Measurements from ENCODE around the gene ADARB2.
"Not testable (repeated sequence)": the region's sequence is repeated elsewhere in the genome, so short reads cannot be mapped to it uniquely, and the experiment has no call there.

ADARB2 gene

DNA sequence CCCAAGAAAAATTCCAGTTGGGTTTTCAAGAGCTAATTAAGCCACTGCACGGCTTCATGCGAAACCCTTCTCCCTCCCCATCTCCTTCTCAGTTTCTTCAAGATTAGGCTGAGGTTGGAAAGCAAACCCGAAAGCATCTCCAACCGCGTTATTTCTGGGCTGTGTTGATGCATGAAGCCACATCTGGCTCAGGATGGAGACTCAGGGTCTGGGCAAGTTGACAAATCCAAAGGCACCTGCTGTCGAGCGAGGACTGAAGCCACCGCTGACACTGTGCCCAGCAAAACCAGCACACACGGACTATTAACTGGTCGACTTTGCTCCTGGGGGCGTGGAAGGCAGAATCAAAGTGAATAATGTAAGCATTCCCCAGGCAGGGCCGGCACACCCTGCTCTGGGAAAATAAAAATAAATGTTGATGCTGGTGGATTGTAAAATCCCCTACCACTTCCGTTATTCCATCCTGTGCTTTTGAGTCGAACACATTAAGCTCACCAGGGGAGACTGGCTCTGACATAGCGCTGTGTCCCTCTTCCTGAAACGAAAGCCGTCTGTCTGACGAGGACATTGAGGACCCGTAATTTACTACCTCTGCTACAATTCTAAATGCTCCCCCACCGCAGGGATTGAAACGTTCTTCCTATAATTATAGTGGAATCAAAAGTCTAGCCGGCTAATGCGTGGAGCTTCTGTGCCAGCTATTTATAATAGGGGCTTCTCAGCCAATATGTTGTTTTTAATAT lies 269.8 kb downstream of the ADARB2 start:
- no peak for DNase-seq (ENCODE audit: low read depth in 3 of 3)

DNA sequence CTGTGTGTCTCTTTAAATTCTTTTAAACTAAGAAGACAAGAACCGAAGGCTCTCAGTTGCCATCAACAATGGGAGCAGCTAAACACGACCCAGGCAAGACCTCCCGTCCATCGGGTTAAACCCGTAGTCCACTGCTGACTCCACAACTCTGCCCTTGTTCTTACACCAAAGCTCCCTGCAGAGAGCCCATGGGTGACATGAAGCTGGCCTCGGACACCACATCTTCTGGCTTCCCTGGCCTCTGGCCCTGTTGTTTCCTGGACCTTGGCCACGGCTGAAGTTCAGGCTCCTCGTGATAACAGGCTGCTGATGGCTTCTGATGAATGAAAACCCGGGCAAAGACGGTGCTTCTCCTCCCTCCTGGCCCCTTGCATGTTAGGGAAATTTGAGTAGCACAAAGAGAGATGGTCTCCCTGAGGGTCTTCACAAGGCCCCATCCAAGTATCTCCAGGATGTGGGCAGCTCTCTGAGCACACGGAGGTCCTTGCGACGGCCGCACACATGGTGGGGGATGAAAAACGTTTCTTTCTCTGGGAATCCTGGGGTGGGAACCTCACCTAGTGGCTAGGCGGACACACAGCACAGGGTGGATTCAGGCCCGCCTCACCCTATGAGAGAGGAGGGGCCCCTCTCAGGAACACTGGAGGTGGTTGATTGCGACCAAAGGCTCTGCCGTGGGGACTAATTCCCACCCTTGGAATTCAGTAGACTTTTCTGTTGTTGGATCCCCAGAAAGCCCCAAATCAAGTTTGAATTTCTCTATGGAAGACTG lies 271.1 kb downstream of the ADARB2 start:
- DNase-seq (ENCODE audit: low read depth in 3 of 3): no peak

DNA sequence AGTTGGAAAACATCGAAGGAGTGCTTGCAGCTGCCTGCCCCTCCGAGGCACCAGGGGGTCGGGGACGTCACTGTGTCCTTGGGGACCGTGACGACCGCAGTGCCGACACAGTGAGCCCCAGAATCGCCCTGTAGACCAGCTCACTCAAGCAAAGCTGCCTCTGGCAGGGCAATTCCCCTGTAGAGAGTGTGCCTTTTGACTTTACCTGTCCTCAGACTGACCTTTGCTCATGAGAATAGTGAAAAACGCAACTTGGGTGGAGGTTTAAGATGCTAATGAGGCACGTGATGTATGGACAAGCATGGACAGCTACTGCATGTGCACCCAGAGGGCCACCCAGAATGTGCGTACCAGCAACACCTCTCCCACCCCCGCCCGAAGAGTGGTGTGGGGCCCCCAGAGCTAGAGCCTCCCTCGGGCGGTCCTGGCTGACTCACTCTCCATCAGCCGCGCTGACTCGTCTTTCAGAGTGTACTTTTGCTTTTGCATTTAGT lies 271.9 kb downstream of the ADARB2 start:
- no peak for DNase-seq (ENCODE audit: low read depth in 3 of 3)

DNA sequence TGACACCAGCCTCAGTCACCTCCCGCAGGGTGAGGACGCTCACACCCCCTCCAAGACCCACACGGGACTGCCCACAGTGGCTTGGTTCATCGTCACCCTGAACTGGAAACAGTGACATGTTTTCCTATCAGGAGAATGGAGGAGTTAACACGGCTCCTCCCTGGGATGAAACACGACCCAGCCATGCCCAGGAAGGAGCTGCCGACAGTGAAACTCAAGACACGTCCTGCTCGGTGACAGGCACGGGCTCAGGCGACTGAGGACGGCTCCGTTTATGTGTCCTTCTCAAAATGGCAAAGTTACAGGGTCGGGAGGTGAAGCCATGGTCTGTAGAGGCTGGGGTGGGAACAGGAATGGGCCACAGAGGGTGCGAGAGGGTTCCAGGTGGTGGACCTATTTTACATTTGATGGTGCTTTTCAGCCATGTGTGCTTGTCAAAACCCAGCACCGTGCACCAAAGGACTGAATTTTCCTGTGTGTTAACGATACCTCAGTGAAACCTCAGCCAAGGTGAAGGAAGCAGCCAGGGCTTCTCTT lies 272.4 kb downstream of the ADARB2 start:
- DNase-seq (ENCODE audit: low read depth in 3 of 3): no peak

DNA sequence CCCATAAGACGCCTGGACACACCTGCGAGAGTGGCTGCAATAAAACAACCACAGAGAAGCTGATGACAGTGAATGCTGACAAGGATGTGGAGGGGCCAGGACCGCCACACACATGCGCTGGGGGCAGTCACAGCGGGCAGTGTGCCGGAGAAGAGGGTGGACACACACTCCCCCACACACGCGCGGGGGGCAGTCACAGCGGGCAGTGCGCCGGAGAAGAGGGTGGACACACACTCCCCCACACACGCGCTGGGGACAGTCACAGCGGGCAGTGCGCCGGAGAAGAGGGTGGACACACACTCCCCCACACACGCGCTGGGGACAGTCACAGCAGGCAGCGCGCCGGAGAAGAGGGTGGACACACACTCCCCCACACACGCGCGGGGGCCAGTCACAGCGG lies 273.4 kb downstream of the ADARB2 start:
- not testable (repeated sequence) for DNase-seq (ENCODE audit: low read depth in 3 of 3)

DNA sequence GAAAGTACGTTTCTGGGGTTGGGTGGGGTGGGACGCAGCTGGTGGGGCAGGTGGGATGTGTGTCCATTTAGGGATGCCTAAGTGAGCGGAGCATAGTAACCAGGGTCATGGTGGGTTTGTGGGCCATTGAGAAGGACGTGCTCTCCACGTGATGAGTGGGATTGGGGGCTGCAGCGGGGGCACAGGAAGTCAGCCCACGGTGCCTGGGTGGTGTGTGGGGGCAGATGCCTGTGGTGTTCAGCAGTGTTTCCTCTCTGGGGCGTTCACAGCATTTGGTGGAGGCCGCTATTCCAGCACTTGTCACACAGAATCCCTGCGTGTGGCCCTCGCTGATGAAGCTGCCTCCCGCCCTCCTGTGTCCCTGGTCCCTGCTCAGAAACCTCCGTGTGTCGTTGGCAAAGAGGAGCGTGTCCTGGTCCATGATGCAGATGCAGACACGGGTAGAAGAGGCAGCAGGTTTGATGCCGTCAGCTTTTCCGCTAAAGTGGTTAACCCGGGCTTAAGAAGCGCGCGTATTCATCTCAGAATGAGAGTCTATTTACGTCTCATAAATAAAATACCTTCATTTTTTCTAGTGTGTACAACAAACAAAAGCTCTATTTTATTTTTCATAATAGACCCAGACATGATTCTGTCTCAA lies 274.2 kb downstream of the ADARB2 start:
- DNase-seq (ENCODE audit: low read depth in 3 of 3): no peak

DNA sequence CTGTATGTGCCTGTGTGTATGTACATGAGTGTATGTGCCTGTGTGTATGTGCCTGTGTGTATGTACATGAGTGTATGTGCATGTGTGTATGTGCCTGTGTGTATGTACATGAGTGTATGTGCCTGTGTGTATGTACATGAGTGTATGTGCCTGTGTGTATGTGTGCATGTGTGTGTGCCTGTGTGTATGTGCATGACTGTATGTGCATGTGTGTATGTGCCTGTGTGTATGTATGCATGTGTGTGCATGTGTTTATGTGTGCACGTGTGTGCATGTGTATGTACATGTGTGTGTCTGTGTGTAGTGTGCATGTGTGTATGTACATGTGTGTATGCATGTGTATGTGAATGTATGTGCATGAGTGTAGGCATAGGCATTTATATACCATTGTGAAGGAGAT lies 274.8 kb downstream of the ADARB2 start:
- DNase-seq (ENCODE audit: low read depth in 3 of 3): no peak

DNA sequence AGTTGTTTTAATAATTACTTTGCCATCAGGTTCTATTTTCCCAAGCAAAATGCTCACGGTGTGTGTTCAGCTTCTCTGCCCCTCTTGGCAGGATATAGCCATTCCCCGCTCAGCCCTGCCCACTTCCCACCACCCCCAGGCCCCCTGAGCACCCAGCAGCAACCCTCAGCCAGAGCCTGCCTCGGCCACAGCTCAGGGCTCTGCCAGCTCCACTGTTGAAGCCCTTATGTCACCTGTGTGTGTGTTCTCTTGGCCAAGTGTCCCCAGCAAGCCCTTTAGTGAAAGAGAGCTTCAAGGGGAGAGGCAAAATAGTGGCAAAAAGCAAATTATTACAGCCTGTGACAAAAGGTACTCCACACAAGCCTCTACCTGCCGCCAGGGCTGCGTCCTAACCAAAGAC lies 275.3 kb downstream of the ADARB2 start:
- DNase-seq (ENCODE audit: low read depth in 3 of 3): no peak

DNA sequence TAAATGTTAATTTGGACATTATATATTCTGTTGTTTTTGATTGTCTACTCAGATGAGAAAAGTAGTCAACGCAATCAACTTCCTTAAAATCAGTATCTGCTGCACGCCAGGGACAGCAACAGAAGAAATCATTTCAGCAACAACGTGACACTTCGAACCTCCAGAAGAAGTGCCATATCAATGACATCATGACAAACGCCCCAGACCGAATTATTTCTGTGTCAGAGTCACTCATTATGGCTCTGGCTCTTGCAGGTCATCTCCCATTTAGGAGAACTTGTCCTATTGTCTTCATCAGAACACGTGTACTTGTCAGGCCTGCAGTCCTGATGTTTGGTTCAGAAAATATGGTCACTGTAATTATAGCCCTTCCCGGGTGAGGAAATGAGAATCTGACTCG lies 276.3 kb downstream of the ADARB2 start:
- no peak for DNase-seq (ENCODE audit: low read depth in 3 of 3)

DNA sequence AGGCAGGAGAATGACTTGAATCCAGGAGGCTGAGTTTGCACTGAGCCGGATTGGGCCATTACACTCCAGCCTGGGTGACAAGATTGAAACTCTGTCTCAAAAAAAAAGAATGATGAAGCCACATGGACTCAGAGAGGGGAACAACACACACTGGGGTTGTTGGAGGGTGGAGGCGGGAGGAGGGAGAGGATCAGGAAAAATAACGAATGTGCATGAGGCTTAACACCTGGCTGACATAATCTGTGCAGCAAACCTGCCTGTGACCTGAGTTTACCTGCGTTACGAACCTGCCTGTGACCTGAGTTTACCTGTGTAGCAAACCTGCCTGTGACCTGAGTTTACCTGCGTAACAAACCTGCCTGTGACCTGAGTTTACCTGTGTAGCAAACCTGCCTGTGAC lies 277.7 kb downstream of the ADARB2 start:
- not testable (repeated sequence) for DNase-seq (ENCODE audit: low read depth in 3 of 3)

DNA sequence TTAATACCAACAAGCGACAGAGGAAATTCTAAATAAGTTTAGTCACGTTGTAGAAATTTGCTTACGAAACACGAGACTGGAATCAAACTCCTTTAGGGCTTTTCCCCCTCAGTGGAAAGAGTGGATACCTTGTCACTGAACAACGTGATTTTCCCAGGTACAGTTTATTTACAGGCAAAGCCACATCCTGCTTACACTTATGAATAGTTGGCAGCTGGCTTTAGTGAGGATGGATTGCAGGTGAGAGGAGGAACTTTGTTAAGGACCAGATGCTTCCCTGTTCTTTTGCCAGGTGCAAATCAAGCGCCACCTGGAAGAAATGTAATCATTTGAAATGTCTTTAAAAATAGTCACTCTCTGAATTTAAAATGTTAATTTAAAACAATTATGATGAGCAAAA lies 282.4 kb downstream of the ADARB2 start:
- no peak for DNase-seq (ENCODE audit: low read depth in 3 of 3)

DNA sequence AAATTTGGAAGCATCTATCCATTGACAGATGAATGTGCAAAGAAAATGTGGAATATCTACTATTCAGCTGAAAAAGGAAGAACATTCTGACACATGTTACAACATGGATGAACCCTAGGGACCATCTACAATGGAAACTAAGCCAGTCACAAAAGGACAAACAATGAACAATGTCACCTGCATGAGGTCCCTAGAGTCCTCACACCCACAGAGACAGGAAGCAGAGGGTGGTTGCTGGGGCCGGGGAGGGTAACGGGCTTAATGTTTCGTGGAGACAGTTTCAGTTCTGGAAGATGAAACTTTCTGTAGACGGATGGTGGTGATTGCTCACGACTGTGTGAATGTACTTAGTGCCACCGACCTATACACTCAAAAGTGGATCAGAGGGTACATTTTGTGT lies 282.9 kb downstream of the ADARB2 start:
- DNase-seq (ENCODE audit: low read depth in 3 of 3): no peak

DNA sequence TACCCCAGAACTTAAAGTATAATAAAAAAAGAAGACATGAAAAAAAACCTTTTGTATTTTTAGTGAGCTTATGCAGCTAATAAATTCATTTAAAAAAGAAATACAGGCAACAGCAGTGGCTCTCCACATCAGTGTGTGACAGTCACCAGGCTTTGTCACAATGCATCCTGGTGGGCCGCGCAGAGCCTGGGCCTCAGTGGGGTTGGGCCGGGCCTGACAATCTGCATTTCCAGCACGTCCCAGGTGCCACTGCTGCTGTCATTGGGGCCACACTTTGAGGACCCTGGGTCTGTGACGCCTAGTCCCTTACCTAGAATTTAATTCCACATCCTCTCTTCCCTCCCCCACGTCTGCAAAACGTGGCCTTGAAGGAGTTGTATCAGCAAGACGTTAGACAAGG lies 284.5 kb downstream of the ADARB2 start:
- DNase-seq (ENCODE audit: low read depth in 3 of 3): no peak

DNA sequence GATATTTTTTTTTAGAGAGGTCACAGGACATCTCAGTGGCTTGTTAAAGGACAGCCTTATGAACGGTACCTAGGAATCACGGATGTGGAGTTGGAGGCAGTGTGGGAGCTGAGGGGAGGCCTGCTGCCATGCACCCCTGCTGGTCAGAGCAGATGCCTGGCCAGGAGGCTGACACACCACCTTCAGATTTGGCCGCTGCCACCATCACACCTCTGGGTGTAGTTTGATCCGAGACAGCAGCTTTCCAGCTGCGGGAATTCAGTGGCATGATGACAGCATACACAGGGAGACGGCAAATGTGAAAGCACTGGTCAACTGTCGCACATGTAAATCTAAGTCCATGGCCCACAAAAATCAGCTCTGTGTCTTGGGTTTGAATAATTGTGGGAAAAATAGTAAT lies 285.4 kb downstream of the ADARB2 start:
- no peak for DNase-seq (ENCODE audit: low read depth in 3 of 3)

DNA sequence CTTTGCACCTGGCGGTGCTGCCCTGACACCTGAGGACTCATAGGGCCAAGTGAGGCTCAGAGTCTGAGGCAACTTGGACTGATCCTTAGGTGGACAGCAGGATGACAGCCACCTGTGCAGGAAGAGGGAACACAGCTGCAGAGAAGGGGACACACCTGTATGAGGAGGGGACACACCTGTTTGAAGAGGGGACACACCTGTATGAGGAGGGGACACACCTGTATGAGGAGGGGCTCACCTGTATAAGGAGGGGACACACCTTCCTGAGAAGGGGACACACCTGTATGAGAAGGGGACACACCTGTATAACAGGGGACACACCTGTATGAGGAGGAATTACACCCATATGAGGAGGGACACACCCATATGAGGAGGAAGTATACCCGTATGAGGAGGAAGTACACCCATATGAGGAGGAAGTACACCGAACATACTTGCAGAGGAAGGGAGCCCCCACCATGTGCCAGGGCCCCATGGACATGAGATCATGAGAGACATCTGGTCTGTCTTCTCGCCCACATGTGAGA lies 285.9 kb downstream of the ADARB2 start:
- DNase-seq (ENCODE audit: low read depth in 3 of 3): no peak

DNA sequence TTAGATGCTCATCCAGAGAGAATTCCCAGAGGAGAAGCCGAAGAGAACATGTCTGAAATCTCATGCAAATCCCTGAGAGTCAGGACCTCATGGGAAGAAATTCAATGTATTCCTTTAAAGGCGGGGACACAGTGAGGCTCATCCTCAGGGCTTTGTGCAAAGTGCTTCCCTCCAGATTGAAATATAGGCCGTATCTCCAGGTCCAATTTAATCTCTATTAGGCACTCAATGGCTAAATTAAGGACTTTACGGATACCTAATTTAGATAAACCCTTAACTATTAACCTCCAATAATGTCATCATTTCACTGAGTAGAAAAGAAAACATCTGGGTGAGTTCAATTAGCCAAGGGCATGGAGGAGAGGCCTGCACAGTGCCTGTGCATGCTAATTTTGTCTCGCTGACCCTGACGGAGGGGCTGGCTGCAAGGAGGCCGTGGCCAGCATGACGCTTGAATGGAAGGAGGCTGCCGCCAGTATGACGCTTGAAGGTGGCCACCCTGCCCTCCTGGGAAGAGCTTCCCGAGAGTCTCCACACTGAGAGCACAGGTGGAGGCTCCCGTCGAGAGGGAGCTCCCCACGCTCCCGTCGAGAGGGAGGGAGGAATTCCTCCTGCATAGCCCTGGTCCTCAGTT lies 287.6 kb downstream of the ADARB2 start:
- no peak for DNase-seq (ENCODE audit: low read depth in 3 of 3)

DNA sequence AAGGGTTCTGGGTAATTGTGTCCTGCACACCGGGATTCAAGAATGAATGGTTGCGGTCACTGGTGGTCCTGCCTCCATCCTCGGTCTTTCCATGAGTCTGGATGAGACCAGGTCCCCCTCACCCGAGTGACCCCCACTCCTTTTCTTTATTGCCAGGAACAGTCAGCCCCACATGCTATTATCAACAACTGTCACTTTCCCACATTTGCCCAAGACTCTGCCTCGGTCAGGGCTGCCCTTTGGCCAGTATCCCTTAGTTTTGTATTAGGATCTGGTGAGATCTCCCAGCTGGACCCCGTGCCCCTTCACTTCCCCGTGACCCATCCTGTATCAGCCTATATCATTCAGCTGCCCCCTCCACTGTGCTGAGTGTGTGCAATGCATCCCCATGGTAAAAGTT lies 288.3 kb downstream of the ADARB2 start:
- no peak for DNase-seq (ENCODE audit: low read depth in 3 of 3)

DNA sequence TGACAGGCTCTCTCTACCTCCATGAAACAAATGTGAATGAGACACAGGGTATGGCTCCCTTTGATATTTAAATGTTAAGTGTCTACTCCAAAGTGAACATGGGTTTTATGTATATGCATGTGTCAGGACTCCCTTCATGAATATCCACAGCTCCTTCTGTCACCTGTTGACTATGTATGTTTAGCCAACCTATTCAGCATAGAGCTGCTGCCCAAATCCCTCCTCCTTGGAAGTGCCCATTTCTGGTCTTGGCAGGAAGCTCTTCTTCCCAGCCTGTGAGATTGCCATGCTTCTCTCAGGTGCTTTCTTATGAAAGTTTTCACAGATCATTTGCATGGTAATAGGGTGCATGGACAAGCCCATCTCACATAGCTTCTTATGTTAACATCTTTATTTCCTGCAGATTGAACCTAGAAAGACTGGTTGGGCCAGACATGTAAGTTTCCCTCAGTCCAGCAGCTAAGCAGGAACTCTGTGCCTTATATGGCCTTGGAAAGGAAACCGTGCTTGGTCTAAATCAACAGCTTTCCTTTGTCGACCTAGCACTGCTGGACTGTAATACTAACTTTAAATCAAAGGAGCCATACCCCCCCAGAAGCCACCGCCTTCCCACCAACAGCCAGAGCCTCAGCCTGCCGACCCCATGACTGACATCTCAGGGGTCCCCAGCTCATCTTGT lies 288.9 kb downstream of the ADARB2 start:
- no peak for DNase-seq (ENCODE audit: low read depth in 3 of 3)

DNA sequence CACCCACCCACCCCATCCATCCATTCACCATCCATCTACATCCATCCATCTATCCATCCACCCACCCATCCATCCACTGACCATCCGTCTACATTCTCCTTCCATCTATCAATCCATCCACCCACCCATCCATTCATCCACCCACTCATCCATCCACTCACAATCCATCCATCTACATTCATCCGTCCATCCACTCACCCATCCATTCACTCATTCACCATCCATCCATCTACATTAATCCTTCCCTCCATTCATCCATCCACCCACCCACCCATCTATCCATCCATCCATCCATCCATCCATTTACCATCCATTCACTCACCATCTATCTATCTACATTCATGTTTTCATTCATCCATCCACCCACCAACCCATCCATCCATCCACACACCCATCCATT lies 292.5 kb downstream of the ADARB2 start:
- no peak for DNase-seq (ENCODE audit: low read depth in 3 of 3)

DNA sequence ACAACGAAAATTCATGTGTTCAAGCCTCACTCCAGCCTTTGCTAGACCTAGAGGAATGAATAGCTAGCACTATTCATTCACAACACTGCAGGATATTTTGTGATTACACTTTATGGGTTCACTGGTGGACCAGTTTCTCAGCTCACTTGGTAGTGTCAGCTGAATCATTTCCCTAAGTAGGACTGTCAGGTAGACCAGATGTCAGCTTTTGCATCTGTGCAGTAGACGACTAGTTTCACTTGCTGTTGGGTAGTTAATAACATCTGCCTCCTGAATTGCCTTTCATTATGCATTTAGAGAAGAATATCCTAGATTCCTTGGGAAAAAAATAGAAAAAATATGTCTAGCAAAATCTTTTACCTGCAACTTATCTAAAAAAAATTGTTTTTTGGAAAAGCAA lies 296.4 kb downstream of the ADARB2 start:
- DNase-seq (ENCODE audit: low read depth in 3 of 3): no peak
